GM18502 (cell line): Measurements from ENCODE around the gene C14orf93.
"Not testable (repeated sequence)": the region's sequence is repeated elsewhere in the genome, so short reads cannot be mapped to it uniquely, and the experiment has no call there.

Experiments used
- ATAC-seq: cut with Tn5 transposase; IDR thresholded peaks from one replicate; pipeline ENCODE4 v1.9.1; 2021; ENCODE audit warnings: mild to moderate bottlenecking; ENCODE audit not compliant: unreplicated experiment, poor library complexity

C14orf93 gene

GRCh38 chr14:22978487-22978837 lies 31.5 kb downstream of the C14orf93 start:
- ATAC-seq = no peak

GRCh38 chr14:22977684-22978486 lies 32.1 kb downstream of the C14orf93 start:
- no peak for ATAC-seq

- no peak for ATAC-seq
Measured at GRCh38 chr14:22977434-22977683, 32.6 kb downstream of the C14orf93 start.

GRCh38 chr14:22976620-22977433 lies 33.1 kb downstream of the C14orf93 start:
- no peak for ATAC-seq

- ATAC-seq = no peak
Measured at GRCh38 chr14:22974530-22975313, 35.2 kb downstream of the C14orf93 start.

- no peak for ATAC-seq
Measured at GRCh38 chr14:22973217-22974032, 36.5 kb downstream of the C14orf93 start.

- no peak for ATAC-seq
Measured at GRCh38 chr14:22972313-22972930, 37.5 kb downstream of the C14orf93 start.

GRCh38 chr14:22971152-22971551 lies 38.8 kb downstream of the C14orf93 start:
- no peak for ATAC-seq

GRCh38 chr14:22966783-22967269 lies 43.1 kb downstream of the C14orf93 start:
- ATAC-seq = no peak

GRCh38 chr14:22965916-22966782 lies 43.8 kb downstream of the C14orf93 start:
- ATAC-seq = not testable (repeated sequence)

- no peak for ATAC-seq
Measured at GRCh38 chr14:22962061-22962676, 47.8 kb downstream of the C14orf93 start.

- ATAC-seq = no peak
Measured at GRCh38 chr14:22955702-22956569, 54.0 kb downstream of the C14orf93 start.

GRCh38 chr14:22952418-22952817 lies 57.5 kb downstream of the C14orf93 start:
- no peak for ATAC-seq

- not testable (repeated sequence) for ATAC-seq
Measured at GRCh38 chr14:22951795-22952194, 58.1 kb downstream of the C14orf93 start.

GRCh38 chr14:22945642-22946041 lies 64.3 kb downstream of the C14orf93 start:
- no peak for ATAC-seq

- no peak for ATAC-seq
Measured at GRCh38 chr14:22939684-22940083, 70.3 kb downstream of the C14orf93 start.
